ENCODE results near the gene SRC.

Gene SRC

GRCh38 chr20:37350649-37351574 is 5.0 kb downstream of the SRC start:
- no peak for DNase-seq (ENCODE audit: low read depth)

DNA sequence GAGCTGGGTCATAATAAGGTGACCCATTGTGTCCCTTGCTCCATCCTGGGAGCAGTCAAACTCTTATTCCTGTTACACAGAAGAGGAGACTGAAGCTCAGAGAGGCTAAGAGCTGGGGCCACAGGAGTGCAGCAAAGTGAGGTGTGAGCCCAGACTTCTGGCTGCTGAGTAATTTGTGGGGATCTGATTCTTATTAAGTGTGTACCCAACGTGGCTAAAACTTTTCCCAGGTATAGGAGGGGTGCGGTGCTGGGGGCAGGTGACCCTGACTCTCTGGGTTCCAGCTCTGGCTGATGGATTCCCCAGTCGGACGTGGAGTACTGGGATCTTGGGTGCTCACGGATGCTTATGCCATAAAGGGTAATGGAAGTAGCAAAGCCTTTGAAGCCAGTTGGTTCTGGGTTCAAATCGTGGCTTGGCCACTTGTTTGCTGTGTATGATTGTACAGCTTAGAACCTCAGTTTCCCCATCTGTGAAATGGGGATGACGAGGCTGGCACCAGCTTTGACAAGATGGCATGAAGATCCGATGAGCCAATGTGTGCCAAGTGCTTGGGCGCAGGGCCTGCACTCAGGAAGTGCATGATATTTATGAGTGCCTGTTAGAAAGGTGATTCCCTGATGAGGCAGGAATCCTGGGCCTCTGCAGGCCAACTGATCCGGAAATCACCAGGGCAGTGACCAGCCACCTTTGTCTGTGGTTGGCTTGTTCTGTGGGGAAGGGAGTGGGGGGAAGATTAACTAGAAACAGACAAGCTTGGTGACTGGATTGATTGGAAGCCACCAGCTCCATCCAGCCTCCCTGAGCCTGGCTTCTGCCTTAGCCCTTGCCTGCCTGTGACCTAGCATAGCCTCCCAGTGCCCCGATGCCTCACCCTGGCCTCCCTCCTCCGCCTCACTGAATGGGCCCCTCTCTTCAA is 6.0 kb downstream of the SRC start:
- DNase-seq (ENCODE audit: low read depth) = no peak

DNA sequence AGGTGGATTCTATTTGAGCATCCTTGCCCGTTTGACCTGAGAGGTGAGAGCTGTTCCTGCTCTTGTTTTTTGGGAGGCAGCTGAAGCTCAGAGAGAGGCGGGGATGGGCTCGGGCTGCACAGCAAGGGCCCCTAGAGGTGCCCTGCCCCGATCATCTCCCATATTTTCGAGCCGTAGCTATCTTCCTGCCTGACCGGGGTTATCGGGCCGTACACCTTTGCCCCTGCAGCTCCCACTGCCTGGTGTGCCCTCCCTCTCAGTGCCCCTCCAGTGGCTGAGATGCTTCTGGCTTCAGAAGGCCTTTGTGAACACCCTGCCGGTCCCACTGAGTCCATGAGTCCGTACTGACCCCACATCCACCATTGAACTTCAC is 6.7 kb downstream of the SRC start:
- no peak for DNase-seq (ENCODE audit: low read depth)

- DNase-seq (ENCODE audit: low read depth) = no peak
These were observed 7.4 kb downstream of the SRC start for GRCh38 chr20:37353285-37353849.

DNA sequence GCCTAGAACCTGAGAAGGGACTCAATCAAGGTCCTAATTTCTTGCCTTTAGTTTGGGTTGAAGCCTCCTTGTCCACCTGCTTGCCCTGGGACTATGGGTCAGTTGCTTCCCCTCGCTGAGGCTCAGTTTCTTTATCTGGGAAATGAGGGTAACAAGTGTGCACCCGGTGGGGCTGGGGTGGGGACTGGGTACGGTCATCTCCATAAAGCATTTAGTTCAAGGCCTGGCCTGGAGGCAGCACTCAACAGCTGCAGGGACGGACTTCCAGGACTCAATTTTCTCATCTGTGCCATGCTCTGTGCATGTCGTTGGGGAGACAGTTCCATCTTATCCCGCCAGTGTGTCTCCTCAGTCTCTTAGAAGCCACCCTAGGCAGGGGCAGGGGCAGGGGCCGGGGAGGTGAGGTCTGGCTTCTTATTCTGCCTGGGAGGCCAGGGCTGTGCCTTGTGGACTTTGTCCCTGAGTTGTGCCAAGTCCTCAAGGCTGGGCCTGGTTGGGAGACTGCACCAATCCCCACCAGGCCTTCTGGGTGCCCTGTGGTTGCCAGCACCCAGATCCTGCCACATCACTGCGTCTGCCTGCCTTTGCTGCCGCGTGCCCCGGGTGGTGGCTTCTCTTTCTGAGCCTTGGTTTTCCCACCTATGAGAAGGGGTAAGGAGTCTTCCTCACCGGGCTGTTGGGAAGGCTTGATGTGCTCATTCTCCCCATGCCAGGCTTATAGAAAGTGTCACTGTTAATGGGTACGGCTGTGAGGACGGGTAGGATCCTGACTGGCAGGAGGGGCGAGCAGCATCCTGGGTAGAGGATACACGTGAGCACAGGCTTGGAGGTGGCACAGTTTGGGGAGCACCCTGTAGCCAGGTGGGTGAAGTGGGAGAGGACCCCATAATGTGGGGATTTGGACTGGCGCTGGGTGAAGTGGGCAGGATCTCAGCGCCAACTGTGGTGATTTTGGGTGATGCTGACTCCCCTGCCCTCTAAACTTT is 8.6 kb downstream of the SRC start:
- DNase-seq (ENCODE audit: low read depth) = no peak

DNA sequence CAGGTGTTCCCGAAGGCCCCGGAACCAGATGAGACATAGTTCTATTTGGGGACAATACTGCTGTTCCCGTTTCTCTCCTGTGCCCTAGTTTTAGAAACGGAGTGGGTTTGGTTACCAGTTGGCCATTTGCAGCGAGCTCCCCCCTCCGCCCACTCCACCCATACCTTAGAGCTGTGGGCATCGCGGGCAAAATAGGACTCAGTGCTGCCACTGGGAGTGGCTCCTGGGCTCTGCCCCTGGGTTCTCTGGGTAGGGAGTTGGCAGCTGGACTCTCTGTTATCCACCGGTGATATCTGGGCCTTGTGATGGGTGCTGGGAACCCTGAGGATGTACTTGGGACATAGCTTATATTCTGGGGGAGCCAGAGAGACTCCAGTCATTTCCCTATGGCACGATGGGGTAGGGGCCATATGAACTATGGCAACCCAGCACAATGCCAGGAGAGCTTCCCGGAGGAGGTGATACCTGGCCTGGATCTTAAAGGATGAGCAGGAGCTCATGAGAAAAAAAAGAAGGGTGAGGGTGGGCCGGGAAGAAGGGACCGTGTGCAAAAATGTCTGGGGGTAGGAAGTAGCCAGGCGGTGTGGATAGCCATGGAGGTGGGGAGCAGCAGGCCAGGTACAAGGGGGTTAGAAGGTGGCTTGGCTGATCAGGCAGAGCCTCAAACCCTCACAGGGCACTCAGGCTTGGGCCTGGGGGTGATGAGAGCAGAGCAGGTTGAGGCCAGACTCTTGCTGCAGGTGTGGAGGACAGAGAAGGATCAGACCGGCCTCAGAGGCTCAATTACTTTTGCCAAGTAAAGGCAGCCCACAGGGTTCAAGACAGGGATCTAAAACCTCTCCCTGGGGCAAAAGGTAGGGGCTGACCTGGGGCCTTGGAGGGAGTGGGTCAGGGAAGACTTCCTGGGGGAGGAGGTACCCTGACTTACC is 9.6 kb downstream of the SRC start:
- no peak for DNase-seq (ENCODE audit: low read depth)

- DNase-seq (ENCODE audit: low read depth) = no peak
These were observed 10.4 kb downstream of the SRC start for GRCh38 chr20:37356387-37356786.

DNA sequence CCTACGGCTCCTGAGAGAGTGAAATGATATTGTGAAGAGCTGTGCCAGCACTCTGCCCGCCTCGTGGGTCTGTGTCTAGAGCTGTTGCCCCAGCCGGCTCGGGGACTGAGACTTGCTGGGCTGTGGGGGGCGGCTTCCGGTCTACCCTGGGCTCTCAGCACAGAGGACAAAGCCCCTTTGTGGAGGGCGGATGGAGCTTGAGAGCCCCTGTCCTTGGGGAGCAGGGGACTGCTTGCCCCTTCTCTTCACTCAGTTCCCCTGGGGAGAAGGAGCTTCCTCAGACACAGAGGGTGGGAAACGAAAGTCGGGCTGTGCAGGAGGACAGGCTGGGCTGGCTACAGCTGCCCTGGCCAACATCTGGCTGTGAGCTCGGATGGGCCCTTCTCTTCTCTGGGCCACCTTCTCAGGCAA is 11.0 kb downstream of the SRC start:
- DNase-seq (ENCODE audit: low read depth) = no peak

DNA sequence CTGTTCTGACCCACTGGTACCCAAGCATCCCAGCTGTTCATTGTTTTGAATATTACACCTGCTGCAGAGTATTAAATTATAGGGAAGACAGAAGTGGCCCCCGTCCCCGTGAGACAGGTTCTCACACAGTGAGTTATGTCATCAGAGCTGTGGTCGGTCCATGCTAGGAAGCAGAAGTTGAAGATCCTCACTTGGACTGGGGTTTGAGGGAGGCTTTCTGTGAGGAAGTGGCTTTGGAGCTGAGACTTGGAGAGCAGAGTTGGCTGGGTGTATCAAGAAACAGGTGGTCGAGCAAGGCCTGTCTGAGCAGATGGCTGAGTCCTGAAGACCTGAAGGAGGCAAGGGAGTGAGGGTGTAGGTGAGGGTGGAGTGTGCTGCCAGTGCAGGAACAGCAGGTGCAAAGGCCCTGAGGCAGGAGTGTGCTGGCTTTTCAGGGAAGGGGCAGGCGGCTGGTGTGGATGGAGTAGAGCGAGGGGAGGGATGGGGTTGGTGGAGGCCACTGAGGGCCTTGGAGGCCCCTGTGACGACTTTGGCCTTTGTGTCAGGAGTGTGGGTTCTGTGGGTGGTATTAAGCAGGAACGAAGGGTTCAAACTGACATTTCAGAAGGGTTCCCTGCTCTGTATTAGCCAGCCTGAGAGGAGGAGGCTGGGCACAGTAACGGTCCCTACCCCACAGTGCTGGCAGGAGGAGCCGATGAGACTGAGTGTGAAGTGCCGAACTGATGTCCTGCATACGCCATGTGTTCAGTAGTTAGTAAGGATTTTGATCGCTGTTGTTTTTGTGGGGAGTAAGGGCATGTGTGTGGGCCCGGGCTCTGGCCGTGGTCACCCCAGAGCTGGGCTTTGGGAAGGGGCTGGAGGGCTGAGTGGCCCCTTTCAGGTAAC is 11.8 kb downstream of the SRC start:
- DNase-seq (ENCODE audit: low read depth) = no peak

- DNase-seq (ENCODE audit: low read depth) = no peak
These were observed 12.6 kb downstream of the SRC start for GRCh38 chr20:37358366-37359150.

- DNase-seq (ENCODE audit: low read depth) = no peak
These were observed 13.4 kb downstream of the SRC start for GRCh38 chr20:37359331-37359730.

GRCh38 chr20:37359836-37360235 is 13.9 kb downstream of the SRC start:
- DNase-seq (ENCODE audit: low read depth) = no peak

DNA sequence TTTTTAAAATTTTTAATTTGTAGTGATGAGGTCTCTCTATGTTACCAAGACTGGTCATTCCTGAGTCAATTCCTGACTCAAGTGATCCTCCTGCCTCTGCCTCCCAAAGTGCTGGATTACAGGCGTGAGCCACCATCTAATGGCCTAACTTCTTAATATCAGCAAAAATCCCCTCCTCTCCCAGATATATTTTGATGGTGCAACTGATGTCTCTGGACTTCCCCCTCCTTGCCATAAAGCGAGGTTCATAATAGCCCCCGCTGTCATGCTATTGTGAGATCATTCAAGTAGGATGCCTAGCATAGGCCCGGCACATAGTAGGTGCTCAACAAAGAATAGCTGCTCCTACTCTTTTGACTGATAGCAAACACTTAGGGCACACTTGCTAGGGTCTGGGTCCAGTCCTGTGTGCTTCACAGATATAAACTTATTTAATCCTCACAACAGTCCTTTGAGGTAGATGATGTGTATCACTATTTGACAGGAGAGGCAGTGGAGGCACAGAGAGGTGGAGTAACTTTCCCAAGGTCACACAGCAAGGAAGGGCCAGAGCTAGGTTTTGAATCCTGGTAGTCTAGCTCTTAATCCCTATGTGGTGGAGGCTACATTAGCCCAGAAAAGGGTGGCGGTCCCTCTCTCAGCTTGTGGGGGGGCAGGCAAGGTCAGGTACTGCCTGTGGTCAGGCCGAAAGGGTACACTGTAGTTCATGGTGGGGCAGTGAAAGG is 14.6 kb downstream of the SRC start:
- DNase-seq (ENCODE audit: low read depth) = no peak

DNA sequence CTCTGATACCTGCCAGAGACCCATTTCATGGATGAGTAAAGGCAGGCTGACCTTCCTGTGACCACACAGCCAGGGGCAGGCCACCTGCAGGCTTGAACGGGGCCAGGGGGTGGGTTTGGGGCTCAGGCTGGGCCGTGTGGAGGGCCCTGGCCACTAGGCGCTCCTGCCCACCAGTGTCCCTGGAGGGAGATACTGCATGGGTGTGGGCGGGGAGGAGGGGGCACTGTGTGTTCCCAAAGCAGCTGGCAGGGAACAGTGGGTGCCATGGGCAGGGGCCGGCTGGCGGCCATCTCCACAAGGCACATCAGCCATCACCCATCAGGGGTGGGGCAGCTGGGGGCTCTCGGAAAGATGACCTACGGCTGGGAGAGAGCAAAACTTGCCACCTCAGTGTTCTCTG is 15.4 kb downstream of the SRC start:
- DNase-seq (ENCODE audit: low read depth) = no peak

DNA sequence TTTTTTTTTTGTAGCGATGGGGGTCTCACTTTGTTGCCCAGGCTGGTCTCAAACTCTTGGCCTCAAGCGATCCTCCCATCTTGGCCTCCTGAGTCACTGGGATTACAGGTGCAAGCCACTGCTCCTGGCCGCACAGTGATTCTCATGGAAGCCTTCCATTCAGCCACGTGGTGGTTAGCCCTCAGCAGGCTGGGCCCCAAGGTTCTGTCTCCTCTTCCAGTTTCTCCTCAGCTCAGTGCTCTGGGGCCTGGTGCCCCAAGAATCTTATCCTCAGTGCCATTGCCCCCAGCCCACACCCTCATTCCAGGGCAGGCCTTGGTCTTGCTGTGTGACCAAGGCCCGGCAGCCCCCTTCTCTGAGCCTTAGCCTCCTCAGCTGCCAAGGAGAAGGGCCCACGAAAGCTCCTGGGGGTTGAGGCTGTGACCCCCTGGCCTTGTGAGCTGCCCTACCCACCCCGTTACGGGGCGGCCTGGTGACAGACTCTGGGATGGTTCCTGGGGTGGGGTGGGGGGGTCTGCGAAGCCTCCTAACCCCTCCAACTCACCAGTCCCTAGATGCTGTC is 16.4 kb downstream of the SRC start:
- DNase-seq (ENCODE audit: low read depth) = no peak

- DNase-seq (ENCODE audit: low read depth) = no peak
These were observed 16.9 kb downstream of the SRC start for GRCh38 chr20:37362821-37363220.

- no peak for DNase-seq (ENCODE audit: low read depth)
These were observed 17.5 kb downstream of the SRC start for GRCh38 chr20:37363221-37364012.

Measured in stimulated activated CD4-positive, alpha-beta T cell treated with anti-CD3 and anti-CD28 coated beads, Interleukin-2, amount 100 ng/mL, for 4 hours (primary cell).